Tibial artery (tissue), 4 donors: Measurements from ENCODE around the gene EME1.

ENCODE experiments used
- DNase-seq, 2 donors: peaks; one replicate each; pipeline ENCODE4 v3.0.0-alpha.2; 2019
- H3K27ac ChIP-seq, 2 donors: fragments of 200-600 bp; sonication (generic) in 1 of 2; 1 replicate in 1 of 2; 2 replicates in 1 of 2; pipeline ENCODE4 v1.5.1; 2018 to 2019; ENCODE audit warnings: mild to moderate bottlenecking in 1 of 2
- H3K27me3 ChIP-seq, 2 donors: fragments of 200-600 bp; sonication (generic) in 1 of 2; one replicate each; pipeline versions ENCODE4 v1.5.1 to v1.6.0; 2016 to 2019
- H3K36me3 ChIP-seq, 3 donors: fragments of 200-600 bp; sonication (generic) in 2 of 3; one replicate each; pipeline ENCODE4 v1.5.1; 2016 to 2019; ENCODE audit warnings: mild to moderate bottlenecking in 2 of 3
- H3K4me1 ChIP-seq, 4 donors: fragments of 200-600 bp; sonication (generic) in 2 of 4; 1 replicate in 3 of 4; 2 replicates in 1 of 4; pipeline ENCODE4 v1.5.1; 2016 to 2019
- H3K4me3 ChIP-seq, 2 donors: fragments of 200-600 bp; sonication (generic) in 1 of 2; 1 replicate in 1 of 2; 2 replicates in 1 of 2; pipeline ENCODE4 v1.5.1; 2018 to 2019; ENCODE audit warnings: mild to moderate bottlenecking in 2 of 2
- H3K9me3 ChIP-seq, 3 donors: fragments of 200-600 bp; sonication (generic) in 1 of 3; one replicate each; pipeline ENCODE4 v1.5.1; 2016 to 2019
- CTCF ChIP-seq, 2 experiments: fragments of 200-600 bp in 1 of 2; fragments of 450-650 bp in 1 of 2; IDR thresholded peaks; one replicate each; pipeline ENCODE4 v1.5.1; 2017 to 2019; ENCODE audit warnings: antibody characterized with exemption in 2 of 2, mild to moderate bottlenecking in 1 of 2, moderate library complexity in 1 of 2
- intact Hi-C: fragments of 100-400 bp; cut with DNase I; formaldehyde crosslinking; loops from one replicate; pipeline ENCODE4 v1.15.0; 2023; ENCODE audit warnings: low total_unique reads

The EME1 gene

GRCh38 chr17:50365649-50366393 is 7.2 kb upstream of the EME1 start:
- H3K27me3 ChIP-seq: no peaks in the 10 kb centered on the region
- intact Hi-C loops: loop anchor here (10.0 kb wide), 1 partner anchor 109 kb away; the partner anchor contains the start of gene RSAD1
- no peaks in the 10 kb centered on the region for H3K9me3 ChIP-seq
- H3K4me3 ChIP-seq: no peak overlapping the region
- no peak overlapping the region for H3K27ac ChIP-seq
- no peak for TF ChIP-seq CTCF (IDR thresholded peaks at IDR 0.05)
- DNase-seq: no peak
- H3K4me1 ChIP-seq: peaks cover 0 to 8% (median 4%) of the 10 kb centered on the region in 4 donors
- H3K36me3 ChIP-seq: peaks cover 31 to 74% (median 47%) of the 10 kb centered on the region in 3 donors

- TF ChIP-seq CTCF (IDR thresholded peaks at IDR 0.05): no peak
- Histone ChIP-seq H3K36me3 (peaks cover 31 to 67% (median 47%) of the 10 kb centered on the region in 3 donors), H3K9me3 (no peaks in the 10 kb centered on the region), H3K27ac (no peak overlapping the region), H3K4me1 (peaks cover 0 to 20% (median 16%) of the 10 kb centered on the region in 4 donors), H3K4me3 (no peak overlapping the region), H3K27me3 (no peaks in the 10 kb centered on the region)
- DNase-seq: peak in 1 of 2 donors; percentile 46
- intact Hi-C loops: loop anchor here (10.0 kb wide), 1 partner anchor 107 kb away; the partner anchor contains the start of gene RSAD1
Observed at GRCh38 chr17:50367401-50367800, 5.6 kb upstream of the EME1 start.

GRCh38 chr17:50370052-50370451 is 3.0 kb upstream of the EME1 start:
- no peak overlapping the region for H3K27ac ChIP-seq
- no peaks in the 10 kb centered on the region for H3K9me3 ChIP-seq
- intact Hi-C loops: no loop called here
- peaks cover 31 to 58% (median 47%) of the 10 kb centered on the region in 3 donors for H3K36me3 ChIP-seq
- TF ChIP-seq CTCF (IDR thresholded peaks at IDR 0.05): no peak
- no peaks in the 10 kb centered on the region for H3K27me3 ChIP-seq
- no peak for DNase-seq
- peaks cover 0 to 24% (median 17%) of the 10 kb centered on the region in 4 donors for H3K4me1 ChIP-seq
- no peak overlapping the region for H3K4me3 ChIP-seq

- no peaks in the 10 kb centered on the region for H3K9me3 ChIP-seq
- H3K27ac ChIP-seq: no peak overlapping the region
- no peaks in the 10 kb centered on the region for H3K27me3 ChIP-seq
- TF ChIP-seq CTCF (IDR thresholded peaks at IDR 0.05): no peak
- peaks cover 31 to 44% (median 38%) of the 10 kb centered on the region in 3 donors for H3K36me3 ChIP-seq
- H3K4me1 ChIP-seq: peaks cover 0 to 24% (median 17%) of the 10 kb centered on the region in 4 donors
- intact Hi-C loops: no loop called here
- DNase-seq: no peak
- no peak overlapping the region for H3K4me3 ChIP-seq
Observed at GRCh38 chr17:50371526-50371925, 1.5 kb upstream of the EME1 start.

GRCh38 chr17:50372222-50372757 is 739 bp upstream of the EME1 start:
- H3K4me3 ChIP-seq: peak overlapping the region; percentile 64 to 73
- H3K9me3 ChIP-seq: no peaks in the 10 kb centered on the region
- no peak for DNase-seq
- H3K36me3 ChIP-seq: peaks cover 28 to 36% (median 30%) of the 10 kb centered on the region in 3 donors
- H3K4me1 ChIP-seq: peaks cover 0 to 24% (median 17%) of the 10 kb centered on the region in 4 donors
- TF ChIP-seq CTCF (IDR thresholded peaks at IDR 0.05): no peak
- H3K27ac ChIP-seq: peak overlapping the region; percentile 86 to 91
- intact Hi-C loops: no loop called here
- H3K27me3 ChIP-seq: no peaks in the 10 kb centered on the region
